ENCODE results near the gene GRIN2C. TPM values are rescaled to one million over a fixed set of nuclear protein-coding genes. Genes with fewer than 3 reads are reported as not detected.

The GRIN2C gene
- total RNA-seq, 2 experiments from 2014 or later: not detected

DNA sequence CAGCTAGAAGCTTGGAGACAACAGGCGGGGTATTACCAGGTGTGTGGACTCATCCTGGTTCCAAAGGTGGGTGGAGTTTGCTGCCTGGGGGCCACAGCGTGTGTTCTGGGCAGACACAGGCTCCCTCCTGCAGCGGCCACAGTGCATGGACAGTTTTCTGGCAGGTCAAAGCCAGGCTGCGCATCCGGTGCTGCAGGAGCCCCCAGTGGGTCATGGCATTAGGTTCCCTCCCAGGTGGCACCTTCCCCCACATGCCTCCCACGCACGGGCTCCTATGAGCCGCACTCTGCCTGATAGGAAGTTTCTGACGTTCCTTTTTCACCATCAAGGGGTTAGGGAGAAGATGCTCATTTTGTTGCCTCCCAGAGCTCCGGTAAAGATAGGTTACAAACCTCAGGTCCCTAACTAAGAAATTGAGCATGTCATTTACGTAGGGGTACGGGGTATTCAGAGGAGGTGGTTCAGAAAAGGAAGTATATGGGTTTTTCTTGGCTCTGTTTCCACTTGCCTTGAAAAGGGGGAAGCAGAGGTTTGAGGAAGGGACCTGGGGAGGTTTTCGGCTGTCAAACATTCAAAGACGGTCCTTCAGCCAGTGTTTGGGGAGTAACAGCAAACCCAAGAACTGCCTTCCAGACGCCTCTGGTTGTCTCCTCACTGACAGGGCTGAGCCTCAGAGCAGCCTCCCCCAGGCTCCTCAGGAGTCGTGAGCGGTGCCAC, 50.8 kb downstream of the GRIN2C start:
- Mint-ChIP-seq H3K27me3 (no peaks in the 10 kb centered on the region), H3K9me3 (no peaks in the 10 kb centered on the region), H3K4me3 (no peak overlapping the region), H3K36me3 (ENCODE audit: low read depth) (peaks cover 5% of the 10 kb centered on the region), H3K27ac (no peak overlapping the region), H3K4me1 (ENCODE audit: low read depth) (no peaks in the 10 kb centered on the region)
- ATAC-seq: no peak
- DNase-seq: no peak
- TF ChIP-seq, protein P1, sequence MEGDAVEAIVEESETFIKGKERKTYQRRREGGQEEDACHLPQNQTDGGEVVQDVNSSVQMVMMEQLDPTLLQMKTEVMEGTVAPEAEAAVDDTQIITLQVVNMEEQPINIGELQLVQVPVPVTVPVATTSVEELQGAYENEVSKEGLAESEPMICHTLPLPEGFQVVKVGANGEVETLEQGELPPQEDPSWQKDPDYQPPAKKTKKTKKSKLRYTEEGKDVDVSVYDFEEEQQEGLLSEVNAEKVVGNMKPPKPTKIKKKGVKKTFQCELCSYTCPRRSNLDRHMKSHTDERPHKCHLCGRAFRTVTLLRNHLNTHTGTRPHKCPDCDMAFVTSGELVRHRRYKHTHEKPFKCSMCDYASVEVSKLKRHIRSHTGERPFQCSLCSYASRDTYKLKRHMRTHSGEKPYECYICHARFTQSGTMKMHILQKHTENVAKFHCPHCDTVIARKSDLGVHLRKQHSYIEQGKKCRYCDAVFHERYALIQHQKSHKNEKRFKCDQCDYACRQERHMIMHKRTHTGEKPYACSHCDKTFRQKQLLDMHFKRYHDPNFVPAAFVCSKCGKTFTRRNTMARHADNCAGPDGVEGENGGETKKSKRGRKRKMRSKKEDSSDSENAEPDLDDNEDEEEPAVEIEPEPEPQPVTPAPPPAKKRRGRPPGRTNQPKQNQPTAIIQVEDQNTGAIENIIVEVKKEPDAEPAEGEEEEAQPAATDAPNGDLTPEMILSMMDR (IDR thresholded peaks at IDR 0.05): no peak
- ChIA-PET CTCF (interaction anchor here (1.1 to 4.2 kb wide), 2 partner anchors 18 to 53 kb away, joined by 3 to 28 read pairs; no protein-coding TSS in a partner anchor), POLR2A (interaction anchor here (1.5 kb wide), 1 partner anchor 11 kb away, joined by 4 read pairs; no protein-coding TSS in a partner anchor)
- intact Hi-C loops (cut with micrococcal nuclease): no loop called here

DNA sequence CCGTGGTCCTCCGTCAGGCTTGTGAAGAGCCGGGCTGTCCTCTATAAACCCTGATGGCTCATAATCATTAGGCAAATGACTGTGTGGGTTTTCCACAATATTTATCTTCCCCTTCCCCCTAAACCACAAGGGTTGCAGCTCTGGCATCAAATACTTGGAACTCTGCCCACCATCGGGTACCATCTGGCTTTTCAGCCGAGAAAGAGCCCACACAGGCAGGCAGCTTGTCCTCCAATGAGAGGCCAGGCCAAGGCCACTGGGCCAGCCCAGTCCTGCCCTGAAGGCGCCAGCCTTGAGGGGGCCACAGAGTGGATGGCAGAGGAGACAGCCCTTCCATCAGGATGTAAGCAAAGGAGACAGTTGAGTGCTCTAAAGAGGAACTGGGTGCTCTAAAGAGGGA, 51.8 kb downstream of the GRIN2C start:
- H3K4me3 Mint-ChIP-seq: no peak overlapping the region
- no peak for ATAC-seq
- H3K27me3 Mint-ChIP-seq: no peaks in the 10 kb centered on the region
- peaks cover 3% of the 10 kb centered on the region for H3K36me3 Mint-ChIP-seq (ENCODE audit: low read depth)
- no peaks in the 10 kb centered on the region for H3K4me1 Mint-ChIP-seq (ENCODE audit: low read depth)
- ChIA-PET CTCF (interaction anchor here (1.1 to 4.2 kb wide), 2 partner anchors 17 to 54 kb away, joined by 3 to 28 read pairs; no protein-coding TSS in a partner anchor), POLR2A (interaction anchor here (0.5 to 1.5 kb wide), 4 partner anchors 10 to 26 kb away, joined by 3 to 5 read pairs (median 4); no protein-coding TSS in a partner anchor)
- no peaks in the 10 kb centered on the region for H3K9me3 Mint-ChIP-seq
- intact Hi-C loops (cut with micrococcal nuclease): no loop called here
- DNase-seq: no peak
- H3K27ac Mint-ChIP-seq: no peak overlapping the region
- TF ChIP-seq, protein P1 (IDR thresholded peaks at IDR 0.05): no peak

DNA sequence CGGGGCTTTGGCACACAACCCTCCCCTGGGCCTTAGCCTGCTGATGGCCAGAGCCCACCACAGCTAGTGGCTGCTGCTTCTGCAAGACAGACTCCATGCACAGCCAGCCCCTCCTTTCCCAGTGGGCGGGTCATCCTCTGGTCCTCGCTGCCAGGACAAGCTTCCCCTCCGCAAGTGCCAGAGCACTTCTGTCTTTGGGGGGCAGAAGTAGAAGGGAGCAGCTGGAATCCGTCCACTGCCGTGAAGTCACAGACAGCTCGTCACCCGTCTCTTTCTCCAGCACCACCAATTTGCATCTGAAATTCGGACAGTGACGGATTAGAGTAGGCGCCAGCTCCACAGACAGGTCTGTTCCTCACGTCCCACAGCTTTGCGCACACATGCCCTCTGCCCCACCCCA, 52.2 kb downstream of the GRIN2C start:
- Mint-ChIP-seq H3K36me3 (ENCODE audit: low read depth) (peaks cover 3% of the 10 kb centered on the region), H3K4me3 (no peak overlapping the region), H3K27me3 (no peaks in the 10 kb centered on the region), H3K27ac (no peak overlapping the region), H3K4me1 (ENCODE audit: low read depth) (no peaks in the 10 kb centered on the region), H3K9me3 (no peaks in the 10 kb centered on the region)
- ChIA-PET POLR2A (interaction anchor here (1.4 to 1.5 kb wide), 3 partner anchors 12 to 26 kb away, joined by 3 to 5 read pairs (median 4); no protein-coding TSS in a partner anchor), CTCF (interaction anchor here (0.9 to 4.2 kb wide), 2 partner anchors 16 to 57 kb away, joined by 3 to 28 read pairs; no protein-coding TSS in a partner anchor)
- intact Hi-C loops (cut with micrococcal nuclease): no loop called here
- DNase-seq (no peak), ATAC-seq (no peak)
- TF ChIP-seq, protein P1 (IDR thresholded peaks at IDR 0.05): no peak

DNA sequence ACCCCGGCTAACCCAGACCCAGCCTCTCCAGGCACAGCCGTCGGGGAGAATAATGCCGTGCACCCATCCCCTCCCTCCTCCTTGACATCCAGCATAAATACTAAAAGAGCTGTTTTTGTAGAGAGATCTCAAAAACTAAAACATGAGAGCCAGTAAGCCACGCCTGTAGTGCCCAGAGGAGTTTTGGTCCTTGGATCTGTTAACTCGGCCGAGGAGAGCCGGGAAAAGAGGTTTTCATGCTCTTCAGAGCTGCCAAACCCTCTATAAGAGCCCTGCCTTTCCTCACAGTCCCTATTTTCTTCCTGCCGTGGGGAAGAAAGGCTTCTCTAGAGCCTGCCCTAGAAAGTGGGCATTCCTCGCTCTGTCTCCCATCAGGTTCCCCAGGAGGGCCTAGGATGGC, 53.4 kb downstream of the GRIN2C start:
- ATAC-seq (no peak), DNase-seq (no peak)
- ChIA-PET POLR2A (interaction anchor here (1.5 kb wide), 1 partner anchor 15 kb away, joined by 5 read pairs; no protein-coding TSS in a partner anchor), CTCF (interaction anchor here (1.4 to 2.3 kb wide), 2 partner anchors 15 to 59 kb away, joined by 3 to 14 read pairs; no protein-coding TSS in a partner anchor)
- Mint-ChIP-seq H3K36me3 (ENCODE audit: low read depth) (peaks cover 3% of the 10 kb centered on the region), H3K9me3 (no peaks in the 10 kb centered on the region), H3K27ac (no peak overlapping the region), H3K4me3 (no peak overlapping the region), H3K4me1 (ENCODE audit: low read depth) (no peaks in the 10 kb centered on the region), H3K27me3 (no peaks in the 10 kb centered on the region)
- intact Hi-C loops (cut with micrococcal nuclease): no loop called here
- TF ChIP-seq, protein P1 (IDR thresholded peaks at IDR 0.05): no peak

DNA sequence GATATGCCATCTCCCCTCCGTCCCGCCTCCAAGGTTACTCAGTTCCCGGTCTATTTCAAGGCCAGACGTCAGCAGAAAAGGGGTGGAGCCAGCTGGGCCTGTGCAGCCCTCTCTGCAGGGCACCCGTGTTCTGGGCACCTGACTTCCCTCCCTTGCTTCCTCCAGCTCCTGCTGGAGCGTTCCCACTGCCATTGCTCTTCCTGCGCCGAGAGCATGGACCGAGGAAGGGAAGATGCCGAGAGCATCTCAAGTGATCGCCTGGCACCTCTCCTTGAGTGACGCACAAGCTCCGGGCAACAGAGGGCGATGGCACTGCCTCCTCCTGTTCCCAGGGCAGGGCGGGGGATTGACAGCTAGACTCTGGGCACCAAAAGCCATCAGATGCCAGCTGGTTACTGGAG, 54.1 kb downstream of the GRIN2C start:
- Mint-ChIP-seq H3K27me3 (no peaks in the 10 kb centered on the region), H3K4me1 (ENCODE audit: low read depth) (no peaks in the 10 kb centered on the region), H3K4me3 (no peak overlapping the region), H3K36me3 (ENCODE audit: low read depth) (peaks cover 3% of the 10 kb centered on the region), H3K9me3 (no peaks in the 10 kb centered on the region), H3K27ac (no peak overlapping the region)
- ATAC-seq (no peak), DNase-seq (no peak)
- ChIA-PET POLR2A (no interaction called here), CTCF (interaction anchor here (0.6 to 2.3 kb wide), 3 partner anchors 14 to 60 kb away, joined by 3 to 14 read pairs (median 3); no protein-coding TSS in a partner anchor)
- TF ChIP-seq, protein P1 (IDR thresholded peaks at IDR 0.05): no peak
- intact Hi-C loops (cut with micrococcal nuclease): no loop called here

Data from activated CD8-positive, alpha-beta T cell treated with anti-CD3 and anti-CD28 coated beads for 36 hours (primary cell).